GM12891 (cell line): ENCODE data around the gene KDM5B.
"Not testable (repeated sequence)": the region's sequence is repeated elsewhere in the genome, so short reads cannot be mapped to it uniquely, and the experiment has no call there.

Source experiments
- DNase-seq: peaks from one replicate; pipeline ENCODE4 v3.0.0; 2011; ENCODE audit warnings: low spot score; ENCODE audit not compliant: insufficient read length
- FAIRE-seq: peaks from 2 replicates; lab custom pipeline; 2011; peaks lifted over from hg19 to GRCh38; lab: Jason Lieb, UNC
- PAX5 ChIP-seq: IDR thresholded peaks from 2 replicates; pipeline ENCODE4 v1.6.1; 2011; ENCODE audit warnings: low read length, moderate library complexity, mild to moderate bottlenecking; ENCODE audit not compliant: insufficient read depth, severe bottlenecking
- POLR2A ChIP-seq: IDR thresholded peaks from 2 replicates; pipeline ENCODE4 v1.6.1; 2011; ENCODE audit warnings: low read depth, low read length, control low read depth
- POLR2AphosphoS5 ChIP-seq: IDR thresholded peaks from 2 replicates; pipeline ENCODE4 v1.6.1; 2011; ENCODE audit warnings: low read depth, low read length, control low read depth
- POU2F2 ChIP-seq: IDR thresholded peaks from 2 replicates; pipeline ENCODE4 v1.6.1; 2011; ENCODE audit warnings: low read depth, mild to moderate bottlenecking, control low read depth, low read length, moderate library complexity
- SPI1 ChIP-seq: IDR thresholded peaks from 2 replicates; pipeline ENCODE4 v1.6.1; 2011; ENCODE audit warnings: low read depth, low read length, control low read depth
- TAF1 ChIP-seq: IDR thresholded peaks from 2 replicates; pipeline ENCODE4 v1.6.1; 2011; ENCODE audit warnings: low read depth, low read length, control low read depth

The KDM5B gene

GRCh38 chr1:202756391-202756790 is 51.8 kb downstream of the KDM5B start:
- TF ChIP-seq PAX5: no peak
- no peak for TF ChIP-seq POLR2AphosphoS5
- no peak for TF ChIP-seq SPI1
- TF ChIP-seq POU2F2: no peak
- TF ChIP-seq POLR2A: no peak
- TF ChIP-seq TAF1: no peak
- FAIRE-seq (no peak), DNase-seq (no peak)

GRCh38 chr1:202754293-202754692 is 53.9 kb downstream of the KDM5B start:
- TF ChIP-seq SPI1 (no peak), TAF1 (no peak), PAX5 (no peak), POLR2A (no peak), POLR2AphosphoS5 (no peak), POU2F2 (no peak)
- no peak for DNase-seq

GRCh38 chr1:202752774-202753173 is 55.4 kb downstream of the KDM5B start:
- DNase-seq: no peak
- FAIRE-seq: no peak

More at GRCh38 chr1:202754293-202754692, 53.9 kb downstream of the KDM5B start:
- FAIRE-seq: no peak

GRCh38 chr1:202750761-202751160 is 57.5 kb downstream of the KDM5B start:
- TF ChIP-seq POLR2A (no peak), POLR2AphosphoS5 (no peak), SPI1 (no peak), TAF1 (no peak), PAX5 (no peak), POU2F2 (no peak)
- DNase-seq (no peak), FAIRE-seq (no peak)

More at GRCh38 chr1:202752774-202753173, 55.4 kb downstream of the KDM5B start:
- TF ChIP-seq POU2F2 (no peak), PAX5 (no peak), POLR2AphosphoS5 (no peak), POLR2A (no peak), SPI1 (no peak), TAF1 (no peak)

DNA sequence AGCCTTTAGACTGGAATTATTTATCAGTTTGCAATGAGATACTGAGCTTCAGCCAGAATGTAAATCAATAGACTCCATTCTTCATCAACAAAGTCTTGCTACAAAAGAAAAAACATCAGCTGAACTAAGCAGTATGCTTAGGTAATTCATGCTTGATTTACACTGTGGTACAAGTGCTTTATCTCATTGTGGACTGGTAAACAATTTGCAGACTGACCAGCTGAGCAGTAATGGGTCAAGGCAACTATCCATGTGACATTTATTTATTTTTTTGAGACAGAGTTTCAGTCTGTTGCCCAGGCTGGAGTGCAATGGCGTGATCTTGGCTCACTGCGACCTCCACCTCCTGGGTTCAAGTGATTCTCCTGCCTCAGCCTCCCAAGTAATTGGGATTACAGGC is 58.2 kb downstream of the KDM5B start:
- FAIRE-seq (no peak), DNase-seq (no peak)
- no peak for TF ChIP-seq SPI1
- TF ChIP-seq POU2F2: no peak
- no peak for TF ChIP-seq PAX5
- no peak for TF ChIP-seq POLR2AphosphoS5
- TF ChIP-seq POLR2A: no peak
- TF ChIP-seq TAF1: no peak

GRCh38 chr1:202745323-202745888 is 62.8 kb downstream of the KDM5B start:
- TF ChIP-seq SPI1: no peak
- no peak for TF ChIP-seq TAF1
- TF ChIP-seq POU2F2: no peak
- no peak for TF ChIP-seq POLR2AphosphoS5
- no peak for TF ChIP-seq POLR2A
- TF ChIP-seq PAX5: no peak
- FAIRE-seq (no peak), DNase-seq (no peak)

- DNase-seq: not testable (repeated sequence)
- peak; percentile 52 for FAIRE-seq
Measured at GRCh38 chr1:202744770-202745169, 63.5 kb downstream of the KDM5B start.

GRCh38 chr1:202742496-202742895 is 65.7 kb downstream of the KDM5B start:
- FAIRE-seq: no peak
- no peak for DNase-seq
- TF ChIP-seq TAF1 (no peak), PAX5 (no peak), POLR2A (no peak), POU2F2 (no peak), POLR2AphosphoS5 (no peak), SPI1 (no peak)

DNA sequence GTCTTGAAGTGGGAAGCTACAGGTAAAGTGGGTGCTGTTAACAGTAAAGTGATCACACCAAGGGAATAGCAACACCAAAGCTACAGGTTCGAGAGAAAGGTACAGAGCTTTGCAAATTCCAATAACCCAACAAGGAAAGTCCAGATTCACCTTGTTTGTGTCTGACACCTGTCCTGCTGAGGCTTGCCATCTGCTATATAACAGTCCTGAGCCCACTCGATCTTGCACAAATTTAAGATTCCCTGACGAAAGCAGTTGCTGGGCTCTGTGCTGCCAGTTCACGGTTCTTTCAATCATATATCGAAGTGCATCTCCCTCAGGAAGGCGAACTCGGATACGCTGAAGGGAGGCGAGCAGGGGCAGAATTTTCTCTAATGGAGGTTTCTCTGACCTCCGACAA is 75.0 kb downstream of the KDM5B start:
- FAIRE-seq: no peak
- TF ChIP-seq SPI1 (no peak), POLR2AphosphoS5 (no peak), POLR2A (no peak), POU2F2 (no peak), TAF1 (no peak), PAX5 (no peak)
- DNase-seq: no peak

DNA sequence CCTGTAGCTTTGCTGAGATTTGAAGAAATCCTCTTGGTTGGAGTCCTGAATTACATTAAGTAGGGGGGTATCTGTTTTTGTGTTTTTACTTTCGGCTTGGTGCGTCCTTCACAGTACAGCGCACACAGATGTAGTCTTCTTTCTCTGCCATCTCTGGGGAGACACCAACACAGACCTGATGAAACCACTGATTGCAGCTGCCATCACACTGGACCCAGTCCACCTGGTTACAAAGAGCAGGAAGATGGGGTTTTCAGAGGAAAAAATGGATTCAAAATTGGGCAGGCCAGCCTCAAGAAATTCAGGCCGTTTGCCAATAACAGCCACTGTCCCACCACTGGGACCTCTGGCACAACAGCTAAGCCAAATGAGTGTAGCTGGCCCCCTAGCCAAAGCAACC is 79.3 kb downstream of the KDM5B start:
- peak; percentile 38 for FAIRE-seq
- no peak for DNase-seq

More for the DNA sequence above, 79.3 kb downstream of the KDM5B start:
- TF ChIP-seq POLR2A (no peak), PAX5 (no peak), TAF1 (no peak), POU2F2 (no peak), POLR2AphosphoS5 (no peak), SPI1 (no peak)
